ENCODE results near the gene LRRK1.
A peak's percentile ranks its signal among the peaks of the same experiment; 100 is the strongest.

LRRK1 gene

DNA sequence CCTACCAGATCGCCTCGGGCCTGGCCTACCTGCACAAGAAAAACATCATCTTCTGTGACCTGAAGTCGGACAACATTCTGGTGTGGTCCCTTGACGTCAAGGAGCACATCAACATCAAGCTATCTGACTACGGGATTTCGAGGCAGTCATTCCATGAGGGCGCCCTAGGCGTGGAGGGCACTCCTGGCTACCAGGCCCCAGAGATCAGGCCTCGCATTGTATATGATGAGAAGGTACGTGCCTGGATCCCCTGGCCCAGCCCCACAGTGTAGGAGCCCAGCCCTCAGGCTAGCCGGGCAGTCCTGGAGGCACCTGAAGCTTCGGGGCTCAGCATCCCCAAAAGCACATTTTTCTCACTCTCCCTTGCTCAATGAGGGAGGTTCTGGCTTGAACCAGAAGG lies 135.8 kb downstream of the LRRK1 start:
- Histone ChIP-seq H3K4me3 (ENCODE audit: low read length) (no peak overlapping the region), H3K4me1 (ENCODE audit: insufficient read depth, low read length) (0 out of 2 replicates have a peak, but pooled peaks cover under 1% of the 10 kb centered on the region), H3K27ac (ENCODE audit: low read depth, low read length) (no peak overlapping the region), H3K36me3 (ENCODE audit: insufficient read depth, low read length) (no peaks in the 10 kb centered on the region; the same call in 1 of the 2 replicates), H3K9ac (ENCODE audit: low read depth, low read length) (no peak overlapping the region), H3K9me3 (ENCODE audit: insufficient read depth, low read depth, low read length) (peaks cover 6% of the 10 kb centered on the region; the same call in 1 of the 2 replicates), H3K27me3 (ENCODE audit: insufficient read depth, low read length) (no peaks in the 10 kb centered on the region)
- WGBS, result 96% methylated on average over 12 of the region's 12 CpGs

GRCh38 chr15:101055411-101055810 lies 136.3 kb downstream of the LRRK1 start:
- Histone ChIP-seq H3K9me3 (ENCODE audit: insufficient read depth, low read depth, low read length) (peaks cover 6% of the 10 kb centered on the region; the same call in 1 of the 2 replicates), H3K4me3 (ENCODE audit: low read length) (no peak overlapping the region), H3K4me1 (ENCODE audit: insufficient read depth, low read length) (0 out of 2 replicates have a peak, but pooled peaks cover 3% of the 10 kb centered on the region), H3K36me3 (ENCODE audit: insufficient read depth, low read length) (no peaks in the 10 kb centered on the region; the same call in 1 of the 2 replicates), H3K9ac (ENCODE audit: low read depth, low read length) (no peak overlapping the region), H3K27ac (ENCODE audit: low read depth, low read length) (no peak overlapping the region), H3K27me3 (ENCODE audit: insufficient read depth, low read length) (no peaks in the 10 kb centered on the region)
- WGBS, result 90% methylated on average over 2 of the region's 2 CpGs

DNA sequence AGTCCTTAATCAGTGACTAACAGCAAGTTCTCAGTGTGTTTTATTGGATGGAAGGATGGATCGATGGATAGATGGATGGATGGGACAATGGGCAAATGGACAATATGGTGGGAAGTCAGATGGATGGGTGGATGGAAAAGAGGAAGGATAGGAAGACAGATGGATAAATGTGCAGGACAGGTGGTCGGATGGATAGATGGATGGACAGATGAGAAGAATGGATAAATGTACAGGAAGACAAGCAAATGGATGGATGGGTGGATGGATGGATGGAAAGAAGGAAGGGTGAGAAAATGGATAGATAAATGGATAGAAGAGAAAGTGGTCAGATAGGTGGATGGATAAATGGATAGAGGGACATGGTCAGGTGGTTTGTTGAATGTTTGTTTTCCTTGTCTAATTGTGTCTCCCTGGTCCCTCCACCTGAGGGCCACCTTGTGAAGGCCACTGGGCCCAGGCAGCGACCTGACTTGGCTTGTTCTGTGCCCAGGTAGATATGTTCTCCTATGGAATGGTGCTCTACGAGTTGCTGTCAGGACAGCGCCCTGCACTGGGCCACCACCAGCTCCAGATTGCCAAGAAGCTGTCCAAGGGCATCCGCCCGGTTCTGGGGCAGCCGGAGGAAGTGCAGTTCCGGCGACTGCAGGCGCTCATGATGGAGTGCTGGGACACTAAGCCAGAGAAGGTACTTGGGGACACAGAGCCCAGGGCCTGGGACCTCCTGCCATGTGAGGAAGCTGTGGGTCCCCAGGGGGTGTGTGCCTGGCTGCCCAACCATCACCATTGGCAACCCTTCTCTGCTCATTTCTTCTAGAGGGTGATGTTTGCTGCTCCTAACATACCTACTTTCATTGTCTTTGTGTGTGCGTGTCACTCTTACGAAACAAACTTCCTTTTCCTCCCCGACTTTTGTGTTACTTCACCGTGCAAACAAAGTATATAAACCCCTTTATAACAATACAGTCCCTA lies 137.5 kb downstream of the LRRK1 start:
- peaks cover 6% of the 10 kb centered on the region; the same call in 1 of the 2 replicates for H3K9me3 ChIP-seq (ENCODE audit: insufficient read depth, low read depth, low read length)
- H3K27ac ChIP-seq (ENCODE audit: low read depth, low read length), result no peak overlapping the region
- 93% methylated on average over 15 of the region's 15 CpGs for WGBS
- no peak overlapping the region for H3K9ac ChIP-seq (ENCODE audit: low read depth, low read length)
- H3K4me1 ChIP-seq (ENCODE audit: insufficient read depth, low read length), result 0 out of 2 replicates have a peak, but pooled peaks cover 10% of the 10 kb centered on the region
- H3K4me3 ChIP-seq (ENCODE audit: low read length), result no peak overlapping the region
- no peaks in the 10 kb centered on the region; the same call in 1 of the 2 replicates for H3K36me3 ChIP-seq (ENCODE audit: insufficient read depth, low read length)
- no peaks in the 10 kb centered on the region for H3K27me3 ChIP-seq (ENCODE audit: insufficient read depth, low read length)

GRCh38 chr15:101057841-101058407 lies 138.8 kb downstream of the LRRK1 start:
- Histone ChIP-seq H3K27ac (ENCODE audit: low read depth, low read length) (no peak overlapping the region), H3K36me3 (ENCODE audit: insufficient read depth, low read length) (no peaks in the 10 kb centered on the region; the same call in 1 of the 2 replicates), H3K9ac (ENCODE audit: low read depth, low read length) (no peak overlapping the region), H3K4me3 (ENCODE audit: low read length) (no peak overlapping the region), H3K27me3 (ENCODE audit: insufficient read depth, low read length) (no peaks in the 10 kb centered on the region), H3K9me3 (ENCODE audit: insufficient read depth, low read depth, low read length) (peaks cover 6% of the 10 kb centered on the region; the same call in 1 of the 2 replicates), H3K4me1 (ENCODE audit: insufficient read depth, low read length) (peaks cover 19% of the 10 kb centered on the region)
- WGBS, result 86% methylated on average over 14 of the region's 14 CpGs

GRCh38 chr15:101058735-101059134 lies 139.6 kb downstream of the LRRK1 start:
- no peak overlapping the region for H3K4me3 ChIP-seq (ENCODE audit: low read length)
- H3K4me1 ChIP-seq (ENCODE audit: insufficient read depth, low read length), result peaks cover 27% of the 10 kb centered on the region
- WGBS, result 93% methylated on average over 12 of the region's 12 CpGs
- peaks cover 6% of the 10 kb centered on the region; the same call in 1 of the 2 replicates for H3K9me3 ChIP-seq (ENCODE audit: insufficient read depth, low read depth, low read length)
- no peak overlapping the region for H3K27ac ChIP-seq (ENCODE audit: low read depth, low read length)
- no peaks in the 10 kb centered on the region for H3K27me3 ChIP-seq (ENCODE audit: insufficient read depth, low read length)
- H3K36me3 ChIP-seq (ENCODE audit: insufficient read depth, low read length), result no peaks in the 10 kb centered on the region; the same call in 1 of the 2 replicates
- no peak overlapping the region for H3K9ac ChIP-seq (ENCODE audit: low read depth, low read length)

- H3K27ac ChIP-seq (ENCODE audit: low read depth, low read length), result no peak overlapping the region
- H3K9me3 ChIP-seq (ENCODE audit: insufficient read depth, low read depth, low read length), result peaks cover 6% of the 10 kb centered on the region; the same call in 1 of the 2 replicates
- WGBS, result 81% methylated on average over 16 of the region's 16 CpGs
- no peaks in the 10 kb centered on the region; the same call in 1 of the 2 replicates for H3K36me3 ChIP-seq (ENCODE audit: insufficient read depth, low read length)
- peaks cover 30% of the 10 kb centered on the region for H3K4me1 ChIP-seq (ENCODE audit: insufficient read depth, low read length)
- no peak overlapping the region for H3K9ac ChIP-seq (ENCODE audit: low read depth, low read length)
- H3K27me3 ChIP-seq (ENCODE audit: insufficient read depth, low read length), result no peaks in the 10 kb centered on the region
- H3K4me3 ChIP-seq (ENCODE audit: low read length), result no peak overlapping the region
Measured at GRCh38 chr15:101059381-101060341, 140.5 kb downstream of the LRRK1 start.

DNA sequence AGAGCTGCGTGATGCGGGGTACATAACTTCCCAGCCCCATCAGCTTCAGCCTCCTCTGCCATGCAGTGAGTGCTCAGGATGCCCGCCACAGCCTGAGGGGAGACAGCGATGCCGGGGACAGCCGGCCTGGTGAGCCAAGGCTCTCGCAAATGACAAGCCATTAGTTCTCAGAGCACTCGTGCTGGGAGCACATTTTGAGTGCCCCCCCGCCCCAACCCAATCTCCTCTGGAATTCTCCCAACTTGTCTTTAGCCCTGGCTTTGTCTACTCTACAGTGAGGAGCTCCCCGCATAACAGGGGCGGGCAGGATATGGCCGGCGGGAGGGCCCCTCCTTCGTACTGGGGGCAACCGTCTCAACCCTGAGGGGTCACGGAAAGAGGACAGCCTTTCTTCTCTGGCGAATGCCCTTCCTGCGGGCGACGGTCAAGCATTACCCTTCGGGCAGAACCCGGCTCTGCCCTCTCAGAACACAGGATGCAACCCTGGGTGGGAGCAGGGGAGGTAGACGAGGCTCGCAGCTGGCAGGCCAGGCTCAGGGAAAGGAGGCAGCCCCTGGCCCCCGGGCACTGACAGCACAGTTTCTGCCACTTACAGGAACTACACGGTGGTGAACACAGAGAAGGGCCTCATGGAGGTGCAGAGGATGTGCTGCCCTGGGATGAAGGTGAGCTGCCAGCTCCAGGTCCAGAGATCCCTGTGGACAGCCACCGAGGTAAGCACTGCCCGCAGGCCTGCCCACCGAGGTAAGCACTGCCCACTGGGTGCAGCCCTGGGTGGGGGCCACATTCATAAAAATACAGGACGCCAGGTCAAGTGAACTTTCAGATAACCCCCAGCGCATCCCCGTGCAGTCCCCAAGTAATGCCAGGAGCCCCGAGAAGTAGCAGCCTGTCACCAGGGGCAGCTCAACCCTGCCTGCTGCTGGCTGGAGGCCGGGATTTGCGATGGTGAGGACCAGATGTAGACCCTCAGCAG lies 141.7 kb downstream of the LRRK1 start:
- peaks cover 30% of the 10 kb centered on the region for H3K4me1 ChIP-seq (ENCODE audit: insufficient read depth, low read length)
- H3K27me3 ChIP-seq (ENCODE audit: insufficient read depth, low read length), result no peaks in the 10 kb centered on the region
- H3K36me3 ChIP-seq (ENCODE audit: insufficient read depth, low read length), result no peaks in the 10 kb centered on the region; the same call in 1 of the 2 replicates
- 80% methylated on average over 35 of the region's 35 CpGs for WGBS
- H3K4me3 ChIP-seq (ENCODE audit: low read length), result no peak overlapping the region
- H3K9ac ChIP-seq (ENCODE audit: low read depth, low read length), result no peak overlapping the region
- H3K27ac ChIP-seq (ENCODE audit: low read depth, low read length), result no peak overlapping the region
- peaks cover 6% of the 10 kb centered on the region; the same call in 1 of the 2 replicates for H3K9me3 ChIP-seq (ENCODE audit: insufficient read depth, low read depth, low read length)

GRCh38 chr15:101062063-101062462 lies 142.9 kb downstream of the LRRK1 start:
- Histone ChIP-seq H3K27ac (ENCODE audit: low read depth, low read length) (no peak overlapping the region), H3K9me3 (ENCODE audit: insufficient read depth, low read depth, low read length) (peaks cover 6% of the 10 kb centered on the region; the same call in 1 of the 2 replicates), H3K4me3 (ENCODE audit: low read length) (no peak overlapping the region), H3K4me1 (ENCODE audit: insufficient read depth, low read length) (peaks cover 30% of the 10 kb centered on the region), H3K27me3 (ENCODE audit: insufficient read depth, low read length) (no peaks in the 10 kb centered on the region), H3K9ac (ENCODE audit: low read depth, low read length) (no peak overlapping the region), H3K36me3 (ENCODE audit: insufficient read depth, low read length) (no peaks in the 10 kb centered on the region; the same call in 1 of the 2 replicates)
- 86% methylated on average over 7 of the region's 7 CpGs for WGBS

GRCh38 chr15:101062471-101063171 lies 143.5 kb downstream of the LRRK1 start:
- H3K27ac ChIP-seq (ENCODE audit: low read depth, low read length), result no peak overlapping the region
- no peaks in the 10 kb centered on the region for H3K27me3 ChIP-seq (ENCODE audit: insufficient read depth, low read length)
- H3K36me3 ChIP-seq (ENCODE audit: insufficient read depth, low read length), result no peaks in the 10 kb centered on the region; the same call in 1 of the 2 replicates
- peaks cover 6% of the 10 kb centered on the region; the same call in 1 of the 2 replicates for H3K9me3 ChIP-seq (ENCODE audit: insufficient read depth, low read depth, low read length)
- 0 out of 2 replicates have a peak overlapping the region, but pooled peaks have one; percentile 8 for H3K9ac ChIP-seq (ENCODE audit: low read depth, low read length)
- H3K4me3 ChIP-seq (ENCODE audit: low read length), result no peak overlapping the region
- WGBS, result 57% methylated on average over 18 of the region's 18 CpGs
- peaks cover 34% of the 10 kb centered on the region for H3K4me1 ChIP-seq (ENCODE audit: insufficient read depth, low read length)
